Neural cell (in vitro differentiated cells): ENCODE results near the gene GIPC2. TPM values are rescaled to one million over a fixed set of nuclear protein-coding genes. Genes with fewer than 3 reads are reported as not detected.
"Not testable (repeated sequence)": the region's sequence is repeated elsewhere in the genome, so short reads cannot be mapped to it uniquely, and the experiment has no call there.

Experiments
- H2AFZ ChIP-seq: fragments of 200-600, 300-800 bp; sonication (generic), shearing (Covaris generic); 2 replicates; pipeline ENCODE4 v1.6.0; 2014; ENCODE audit warnings: low read depth, mild to moderate bottlenecking, antibody characterized with exemption, low read length, moderate library complexity
- H3F3A ChIP-seq: fragments of 200-600 bp; shearing (Covaris generic); 2 replicates; pipeline ENCODE4 v1.6.1; 2016; ENCODE audit warnings: mild to moderate bottlenecking, moderate library complexity, mixed read lengths, antibody characterized with exemption, low read length; ENCODE audit not compliant: insufficient read depth, poor library complexity, severe bottlenecking
- H3K27ac ChIP-seq: fragments of 200-600, 300-800 bp; sonication (generic), shearing (Covaris generic); 2 replicates; pipeline ENCODE4 v1.5.1; 2014; ENCODE audit warnings: mild to moderate bottlenecking, low read length, moderate library complexity
- H3K27me3 ChIP-seq: fragments of 300-800, 200-600 bp; sonication (generic), shearing (Covaris generic); 2 replicates; pipeline ENCODE4 v1.6.0; 2014; ENCODE audit warnings: mild to moderate bottlenecking, low read depth, low read length, moderate library complexity; ENCODE audit not compliant: insufficient read depth
- H3K36me3 ChIP-seq: fragments of 300-800, 200-600 bp; sonication (generic), shearing (Covaris generic); 2 replicates; pipeline ENCODE4 v1.5.1; 2014; ENCODE audit warnings: mild to moderate bottlenecking, antibody characterized with exemption, low read length, moderate library complexity; ENCODE audit not compliant: insufficient read depth
- H3K4me2 ChIP-seq: fragments of 300-800, 200-600 bp; sonication (generic), shearing (Covaris generic); 2 replicates; pipeline ENCODE4 v1.6.0; 2014; ENCODE audit warnings: mild to moderate bottlenecking, low read length
- H3K4me3 ChIP-seq: fragments of 300-800, 200-600 bp; sonication (generic), shearing (Covaris generic); 2 replicates; pipeline ENCODE4 v1.5.1; 2014; ENCODE audit warnings: mild to moderate bottlenecking, low read length, moderate library complexity
- H3K79me2 ChIP-seq: fragments of 200-600 bp; shearing (Covaris generic); replicated peaks from 2 replicates; pipeline ENCODE4 v1.6.0; 2014; ENCODE audit warnings: mild to moderate bottlenecking, low read length, moderate library complexity; ENCODE audit not compliant: insufficient read depth
- H3K9ac ChIP-seq: fragments of 300-800, 200-600 bp; sonication (generic), shearing (Covaris generic); 2 replicates; pipeline ENCODE4 v1.6.1; 2016; ENCODE audit warnings: mild to moderate bottlenecking, low read length, mixed read lengths
- H3K9me2 ChIP-seq: fragments of 200-600 bp; shearing (Covaris generic); 2 replicates; pipeline ENCODE4 v1.6.1; 2016; ENCODE audit warnings: mild to moderate bottlenecking, low read length, mixed read lengths; ENCODE audit not compliant: insufficient read depth
- H3K9me3 ChIP-seq: fragments of 200-600, 300-800 bp; sonication (generic), shearing (Covaris generic); 2 replicates; pipeline ENCODE4 v1.6.1; 2016; ENCODE audit warnings: mild to moderate bottlenecking, mixed run types, low read length, moderate library complexity, mixed read lengths
- H4K20me1 ChIP-seq: fragments of 200-600 bp; shearing (Covaris generic); 2 replicates; pipeline ENCODE4 v1.6.1; 2016; ENCODE audit warnings: mild to moderate bottlenecking, mixed run types; ENCODE audit not compliant: insufficient read depth
- CTCF ChIP-seq: fragments of 450-650 bp; IDR thresholded peaks from 2 replicates; pipeline ENCODE4 v1.5.1; 2014; ENCODE audit warnings: antibody characterized with exemption, mild to moderate bottlenecking, moderate library complexity; ENCODE audit not compliant: poor library complexity, severe bottlenecking
- EP300 ChIP-seq: fragments of 450-650 bp; conservative IDR thresholded peaks from 2 replicates; pipeline ENCODE4 v1.6.1; 2014; ENCODE audit warnings: antibody characterized with exemption, mild to moderate bottlenecking, moderate library complexity; ENCODE audit not compliant: poor library complexity, severe bottlenecking
- EZH2 ChIP-seq: fragments of 200-600, 300-800 bp; shearing (Covaris generic), sonication (generic); IDR thresholded peaks from 2 replicates; pipeline ENCODE4 v1.6.1; 2014; ENCODE audit warnings: antibody characterized with exemption, low read length, borderline replicate concordance, mild to moderate bottlenecking; ENCODE audit not compliant: insufficient read depth, poor library complexity, severe bottlenecking
- MXI1 ChIP-seq: fragments of 450-650 bp; conservative IDR thresholded peaks from 2 replicates; pipeline ENCODE4 v1.6.1; 2014; ENCODE audit warnings: antibody characterized with exemption, mild to moderate bottlenecking; ENCODE audit not compliant: poor library complexity, severe bottlenecking
- POLR2AphosphoS5 ChIP-seq: IDR thresholded peaks from 2 replicates; pipeline ENCODE4 v1.6.1; 2012
- RAD21 ChIP-seq: fragments of 450-650 bp; conservative IDR thresholded peaks from 2 replicates; pipeline ENCODE4 v1.6.1; 2014; ENCODE audit warnings: antibody characterized with exemption, mild to moderate bottlenecking, moderate library complexity
- REST ChIP-seq: IDR thresholded peaks from 2 replicates; pipeline ENCODE4 v1.6.1; 2012; ENCODE audit warnings: borderline replicate concordance
- SMC3 ChIP-seq: fragments of 450-650 bp; conservative IDR thresholded peaks from 2 replicates; pipeline ENCODE4 v1.6.1; 2014; ENCODE audit warnings: antibody characterized with exemption, mild to moderate bottlenecking, moderate library complexity; ENCODE audit not compliant: poor library complexity
- TAF1 ChIP-seq: IDR thresholded peaks from 2 replicates; pipeline ENCODE4 v1.6.1; 2012; ENCODE audit warnings: low read depth
- polyA plus RNA-seq: library from polyadenylated mRNA; depleted of rRNA; stranded (reverse); fragments of >200 nt; gene quantifications from 2 replicates; pipeline ENCODE4 v1.2.3, GENCODE V29; 2014

GIPC2 gene
- polyA plus RNA-seq, 1 donor from 2014 or later: 1.3 TPM

GRCh38 chr1:78114034-78114956, 68.5 kb downstream of the GIPC2 start:
- no peaks in the 10 kb centered on the region for H4K20me1 ChIP-seq
- no peak overlapping the region for H3K4me2 ChIP-seq
- no peak overlapping the region for H3K9ac ChIP-seq
- no peak overlapping the region for H3K4me3 ChIP-seq
- TF ChIP-seq POLR2AphosphoS5: no peak
- no peak for TF ChIP-seq EZH2
- TF ChIP-seq CTCF: peak; percentile 98
- TF ChIP-seq MXI1: no peak
- TF ChIP-seq SMC3: peak; percentile 95
- no peak for TF ChIP-seq TAF1
- peak; percentile 94 for TF ChIP-seq RAD21
- no peak for TF ChIP-seq EP300
- TF ChIP-seq REST: no peak
- H2AFZ ChIP-seq: no peak overlapping the region
- H3K36me3 ChIP-seq: no peaks in the 10 kb centered on the region
- H3K9me3 ChIP-seq: no peaks in the 10 kb centered on the region
- no peaks in the 10 kb centered on the region for H3K79me2 ChIP-seq
- no peak overlapping the region for H3K27ac ChIP-seq
- no peaks in the 10 kb centered on the region for H3K9me2 ChIP-seq
- H3K27me3 ChIP-seq: no peaks in the 10 kb centered on the region
- no peaks in the 10 kb centered on the region for H3F3A ChIP-seq

- not testable (repeated sequence) for H3K27ac ChIP-seq, H3K79me2 ChIP-seq, H3K27me3 ChIP-seq, H3F3A ChIP-seq, H3K4me3 ChIP-seq, H3K9me2 ChIP-seq, H3K4me2 ChIP-seq, H2AFZ ChIP-seq, H4K20me1 ChIP-seq, H3K36me3 ChIP-seq, H3K9me3 ChIP-seq, H3K9ac ChIP-seq
These were observed 74.7 kb downstream of the GIPC2 start for GRCh38 chr1:78120485-78120884.
